Suppressor macrophage treated with lipopolysaccharide for 1 hour (primary cell): ENCODE measurements around the gene SMIM35.

Source experiments
- DNase-seq, 3 donors: peaks; one replicate each; pipeline ENCODE4 v3.0.0-alpha.2; 2020 to 2022

The SMIM35 gene

DNA sequence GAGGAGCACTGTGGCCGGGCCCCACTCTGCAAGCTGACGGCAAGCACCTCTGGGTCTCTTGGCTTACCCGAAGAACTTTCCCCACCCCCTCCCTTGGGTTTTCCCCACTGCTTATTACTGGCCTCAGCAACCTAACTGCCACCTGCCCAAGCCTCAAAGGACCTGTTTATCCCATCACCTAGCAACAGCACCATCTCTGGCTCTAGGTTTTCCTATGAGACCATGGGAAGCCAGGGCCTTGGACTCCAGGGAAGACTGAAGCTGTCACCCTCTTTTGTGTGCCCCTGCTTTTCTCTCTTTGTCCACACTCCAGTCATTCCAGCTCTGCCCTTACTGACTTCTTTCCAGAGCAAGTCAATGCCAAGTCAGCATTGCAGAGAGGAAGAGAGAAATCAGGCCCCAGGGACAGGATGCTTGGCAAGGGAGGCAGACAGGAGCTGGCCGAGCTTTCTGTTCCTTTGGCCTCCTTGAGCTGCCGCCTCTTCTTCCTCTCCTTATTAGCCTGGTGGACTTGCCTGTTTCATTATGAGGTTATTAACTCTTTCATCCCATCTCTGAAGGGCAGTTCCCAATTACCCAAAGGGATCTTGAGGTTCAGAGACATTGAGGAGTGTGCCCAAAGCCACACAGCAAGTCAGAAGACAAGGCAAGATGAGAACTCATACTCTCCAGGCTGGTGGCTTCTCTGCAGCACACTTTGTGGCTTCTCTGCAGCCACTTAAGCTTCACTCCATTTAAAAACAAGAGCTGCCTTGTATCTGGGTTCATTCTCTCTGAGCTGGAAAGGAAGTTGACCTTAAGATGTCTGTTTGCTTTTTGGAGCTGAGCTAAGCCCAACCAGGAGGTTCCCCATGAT is at the start of gene SMIM35:
SMIM35 (minus strand) TSS at position 51 of the 856 bp plus-strand sequence. CDS start 206 bp downstream, outside the sequence.
- no peak for DNase-seq

DNA sequence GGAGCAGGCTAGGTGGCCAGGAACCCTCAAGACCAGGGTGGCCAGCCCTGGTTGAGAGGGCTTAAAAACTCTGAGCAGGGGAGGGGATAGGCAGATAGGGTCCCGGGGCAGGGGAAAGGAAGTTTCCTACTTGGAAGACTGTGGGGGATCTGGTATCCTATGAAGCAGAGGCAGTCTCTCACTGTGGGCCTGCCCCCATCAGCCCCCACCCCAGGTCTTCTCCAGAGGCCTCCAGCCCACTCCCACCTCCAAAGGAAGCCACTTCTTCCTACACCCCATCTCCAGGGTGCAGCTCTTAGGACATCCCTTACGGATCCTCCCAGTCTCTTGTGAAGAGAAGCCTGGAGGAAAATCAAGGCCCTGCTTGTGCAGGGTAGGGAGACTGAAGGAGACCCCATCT is 49.6 kb upstream of the SMIM35 start:
- no peak for DNase-seq

DNA sequence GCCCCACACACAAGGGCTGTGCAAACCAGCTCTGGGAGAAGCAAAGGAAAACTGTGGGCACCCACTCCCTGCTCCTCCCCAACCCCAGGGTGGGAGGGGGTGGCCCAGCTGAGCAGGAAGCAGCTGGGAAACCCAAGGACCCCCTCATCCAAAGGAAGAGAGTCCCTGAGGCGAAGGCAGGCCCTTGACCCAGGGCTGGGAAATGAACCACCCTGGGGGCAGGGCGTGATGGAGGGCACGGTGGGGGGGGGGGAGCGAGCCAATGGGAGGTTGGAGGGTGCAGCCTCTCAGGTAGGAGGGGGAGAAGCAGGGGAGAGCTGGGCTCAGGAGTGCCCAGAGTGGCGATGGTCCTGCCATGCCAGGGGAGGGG is 49.0 kb upstream of the SMIM35 start:
- no peak for DNase-seq

DNA sequence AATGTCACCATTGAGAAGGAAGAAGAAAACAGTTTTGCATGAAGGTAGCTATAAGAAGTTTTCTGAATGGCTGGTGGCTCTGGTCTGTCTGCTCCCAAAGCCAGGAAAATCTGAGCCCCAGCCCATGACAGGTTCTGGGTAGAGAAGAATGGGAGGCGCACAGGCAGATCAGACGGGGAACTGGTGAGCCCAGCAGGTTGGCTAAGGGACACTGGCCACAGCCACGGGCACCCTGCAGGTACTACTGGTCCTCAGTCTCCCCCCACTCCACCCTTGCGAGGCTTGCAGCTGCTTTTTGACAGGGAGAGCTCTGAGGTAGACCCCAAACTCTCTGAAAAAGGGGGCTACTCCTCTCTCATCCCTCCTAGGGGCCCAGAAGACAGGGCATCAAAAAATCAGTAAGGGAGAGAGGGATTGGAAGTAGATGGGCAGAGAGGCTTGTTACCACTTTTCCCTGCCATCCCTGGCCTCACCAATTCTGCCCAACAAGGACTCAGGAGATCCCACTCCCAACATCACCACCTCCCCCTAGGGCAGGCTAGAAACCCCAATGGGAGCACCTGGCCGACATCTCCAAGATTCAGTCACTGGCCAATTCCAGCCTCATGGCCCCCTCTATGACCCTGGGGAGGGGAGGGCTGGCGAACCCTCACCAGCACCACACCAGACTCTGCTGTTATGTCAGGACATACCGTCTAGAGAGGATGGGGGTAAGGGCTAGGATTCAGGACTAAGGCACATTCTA is 48.5 kb upstream of the SMIM35 start:
- DNase-seq, result no peak

DNA sequence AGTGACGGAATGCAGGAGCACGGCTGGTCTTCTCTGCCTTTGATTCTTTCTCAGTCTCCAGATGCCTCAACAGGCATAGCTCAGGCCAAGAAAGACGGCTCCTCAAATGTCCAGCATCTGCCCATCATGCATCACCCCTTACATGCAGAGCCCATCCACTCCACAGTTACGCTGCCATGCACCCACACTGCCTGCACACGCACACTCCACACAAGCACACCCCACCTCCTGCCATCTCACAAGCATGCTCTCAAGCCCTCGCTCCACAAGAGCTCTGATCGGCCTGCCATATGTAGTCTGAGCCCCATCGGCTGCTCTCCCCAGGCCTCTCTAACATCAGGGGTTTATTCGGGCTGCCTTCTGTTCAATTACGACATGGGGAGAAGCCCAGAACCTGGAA is 47.1 kb upstream of the SMIM35 start:
- DNase-seq, result no peak

DNA sequence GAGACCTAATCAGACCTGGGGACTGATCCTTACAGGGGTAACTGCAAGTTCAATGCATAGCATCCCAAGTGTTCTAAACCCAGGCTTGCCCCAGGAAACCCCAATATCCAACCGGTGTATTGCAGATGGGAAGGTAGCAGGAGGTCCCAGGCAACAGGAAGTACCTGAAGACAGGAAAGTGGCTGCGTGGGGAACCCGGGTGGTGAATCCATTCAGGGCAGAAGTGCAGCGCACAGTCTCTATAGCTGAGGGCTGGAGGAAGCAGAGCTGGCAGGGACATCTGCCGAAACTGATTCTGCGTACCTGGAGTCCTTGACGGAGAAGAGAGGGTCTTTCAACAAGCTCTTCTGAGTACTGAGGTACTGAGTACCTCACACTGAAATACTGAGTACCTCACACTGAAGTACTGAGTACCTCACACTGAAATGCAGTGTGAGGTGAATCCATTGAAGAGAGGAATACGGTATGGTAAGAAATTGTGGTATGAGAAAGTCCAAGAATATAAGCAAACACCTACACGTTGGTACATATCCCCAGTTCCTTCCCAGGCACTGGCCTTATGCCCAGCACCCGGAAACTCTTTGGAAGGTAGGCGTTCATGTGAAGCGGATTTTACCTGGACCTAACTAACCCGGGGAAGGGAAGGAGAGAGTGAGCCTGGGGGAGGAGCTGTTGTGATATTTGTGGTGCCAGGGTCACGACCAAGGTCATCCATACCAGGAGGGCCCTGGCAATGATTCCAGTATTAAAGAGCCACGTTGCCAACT is 45.8 kb upstream of the SMIM35 start:
- no peak for DNase-seq

DNA sequence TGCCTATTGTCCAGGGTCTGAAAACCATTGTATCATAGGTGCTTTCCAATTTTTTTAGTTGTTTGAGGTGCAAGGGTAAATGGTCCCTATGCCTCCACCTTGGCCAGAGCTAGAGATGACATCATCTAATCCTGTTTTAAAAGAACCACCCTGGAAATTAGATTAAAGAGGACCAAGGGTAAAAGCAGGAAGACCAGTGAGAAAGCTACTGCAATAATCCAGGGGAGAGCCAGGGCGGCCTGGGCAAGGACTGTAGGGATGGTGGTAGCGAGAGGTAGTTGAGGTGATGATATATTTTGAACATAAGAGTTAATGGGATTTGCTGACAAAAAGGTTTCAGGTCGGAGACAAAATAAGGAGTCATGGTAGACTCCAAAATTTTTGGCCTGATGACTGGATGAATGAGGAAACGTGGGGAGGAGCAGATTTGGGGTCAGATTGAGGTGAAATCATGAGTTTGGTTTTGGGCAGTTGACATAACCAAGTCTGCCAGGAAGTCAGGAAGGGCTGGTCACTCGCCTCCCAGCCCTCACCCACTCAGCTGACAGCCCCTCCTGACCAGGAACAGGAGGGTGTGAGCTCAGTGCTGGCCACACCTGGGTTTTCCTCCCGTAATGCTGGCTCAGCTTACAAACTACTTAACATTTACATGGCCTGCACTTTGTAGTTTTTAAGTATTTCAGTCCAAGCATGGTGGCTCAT is 42.9 kb upstream of the SMIM35 start:
- DNase-seq, result peak; percentile 56 to 72 (median 66)

DNA sequence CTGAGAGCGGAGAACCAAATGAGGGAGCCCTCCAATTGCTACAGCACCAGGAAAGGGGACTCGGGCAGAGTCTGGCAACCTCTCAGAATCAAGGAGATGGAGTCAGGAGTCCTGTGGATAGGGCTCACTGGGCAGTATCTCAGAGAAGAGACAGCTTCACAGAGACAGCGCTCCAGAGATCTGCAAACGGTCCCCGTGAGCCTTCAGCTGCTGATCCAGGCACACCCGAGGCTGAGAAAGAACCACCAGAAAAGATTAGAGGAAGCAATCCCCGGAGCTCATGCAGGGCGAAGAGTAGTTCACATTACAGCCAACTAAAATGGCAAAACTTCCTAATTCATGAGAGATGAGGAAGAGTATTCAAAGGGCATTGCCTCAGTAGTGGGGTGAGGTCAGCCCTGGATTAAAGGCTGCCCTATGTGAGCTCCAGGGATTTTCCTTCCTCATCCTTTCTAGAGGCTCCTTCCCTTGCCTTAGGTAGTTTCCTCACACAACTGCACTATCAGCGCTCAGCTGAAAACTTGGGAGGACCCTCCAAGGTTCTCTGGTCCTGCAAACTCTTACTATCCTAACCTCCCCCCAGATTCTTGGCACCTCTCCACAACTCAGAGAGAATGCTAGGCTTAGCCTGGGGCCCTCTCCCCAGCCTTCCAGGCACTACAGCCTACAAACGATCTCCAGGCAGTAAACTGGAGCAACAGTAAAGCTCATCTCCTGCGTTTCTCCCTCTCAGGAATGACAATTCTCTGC is 42.1 kb upstream of the SMIM35 start:
- peak; percentile 79 to 87 (median 81) for DNase-seq

DNA sequence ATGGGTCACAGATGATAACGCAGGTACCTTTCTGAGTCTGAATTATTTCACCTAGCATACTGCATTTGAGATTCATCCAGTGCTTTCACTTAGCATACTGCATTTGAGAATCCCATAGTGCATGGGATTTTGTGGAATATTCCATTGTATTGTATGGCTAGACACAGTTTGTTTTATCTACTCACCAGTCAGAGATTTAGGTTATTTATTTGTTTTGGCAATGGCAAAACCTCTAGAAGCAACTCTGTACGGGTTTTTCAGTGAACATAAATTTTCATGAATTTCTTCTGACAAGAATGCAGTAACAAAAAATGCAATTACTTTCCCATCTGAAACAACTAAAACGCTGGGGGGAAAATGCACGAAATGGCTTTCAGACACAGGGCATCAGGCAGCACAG is 41.5 kb upstream of the SMIM35 start:
- DNase-seq, result no peak

DNA sequence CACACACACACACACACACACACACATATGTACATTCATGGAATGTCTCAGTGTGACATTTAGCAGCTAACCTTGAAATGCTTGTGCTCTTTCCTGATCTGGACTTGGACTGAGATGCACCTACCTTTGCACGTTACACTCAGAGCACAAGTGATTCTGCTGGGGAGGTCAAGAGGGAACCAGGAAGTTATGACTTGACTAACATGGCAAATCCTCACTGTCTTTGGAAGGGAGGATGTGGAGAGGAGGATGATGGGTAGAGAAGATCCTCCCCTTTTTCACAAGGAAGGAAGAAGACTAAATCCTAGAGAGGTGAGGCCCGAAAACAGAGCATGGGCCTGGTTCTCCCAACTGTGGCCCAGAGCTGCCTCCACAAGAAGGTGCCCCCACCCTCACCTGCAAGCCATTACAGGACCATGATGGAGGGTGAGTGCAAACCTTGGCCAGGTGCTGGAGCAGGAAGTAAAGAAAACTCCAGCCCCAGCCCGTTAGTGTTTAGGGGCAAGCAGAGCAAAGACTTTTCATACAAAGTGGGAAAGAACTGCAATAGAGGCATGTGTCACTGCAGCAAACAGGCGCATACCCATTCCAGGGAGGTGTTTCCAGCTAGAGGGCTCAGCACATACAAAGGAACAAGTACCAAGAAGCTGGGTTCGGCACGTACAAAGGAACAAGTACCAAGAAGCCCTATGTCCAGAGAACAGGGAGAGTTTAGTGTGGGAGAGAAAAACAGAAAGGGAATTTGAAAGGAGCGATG is 39.5 kb upstream of the SMIM35 start:
- DNase-seq, result no peak

DNA sequence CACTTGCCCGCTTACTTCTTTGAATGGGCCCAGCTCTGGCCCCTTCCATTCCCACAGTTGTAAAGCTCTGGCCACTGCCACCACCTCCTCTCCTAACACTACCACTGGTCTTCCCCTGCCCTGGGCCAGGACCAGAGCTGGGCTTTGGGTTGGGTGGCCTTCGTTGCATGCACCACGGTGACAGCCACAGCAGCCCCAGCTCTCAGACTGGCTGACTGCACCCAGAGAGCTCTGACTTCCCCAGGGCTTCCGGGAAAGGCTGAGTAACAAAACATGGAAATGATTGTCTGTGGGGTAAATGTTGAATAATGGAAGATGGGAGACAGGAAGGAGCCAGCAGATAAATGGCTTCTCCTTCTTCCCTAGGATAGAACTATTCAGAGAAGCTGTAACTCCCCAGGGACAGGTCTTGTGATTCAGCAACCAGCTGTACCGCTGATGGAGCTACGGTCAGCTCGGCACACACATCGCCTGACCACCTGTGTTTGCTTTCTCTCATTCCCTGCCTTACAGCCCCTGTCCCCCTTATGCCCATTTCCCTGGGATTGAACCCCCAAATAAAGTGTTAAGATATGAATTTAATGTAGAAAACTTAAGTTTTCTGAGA is 38.3 kb upstream of the SMIM35 start:
- DNase-seq, result no peak

DNA sequence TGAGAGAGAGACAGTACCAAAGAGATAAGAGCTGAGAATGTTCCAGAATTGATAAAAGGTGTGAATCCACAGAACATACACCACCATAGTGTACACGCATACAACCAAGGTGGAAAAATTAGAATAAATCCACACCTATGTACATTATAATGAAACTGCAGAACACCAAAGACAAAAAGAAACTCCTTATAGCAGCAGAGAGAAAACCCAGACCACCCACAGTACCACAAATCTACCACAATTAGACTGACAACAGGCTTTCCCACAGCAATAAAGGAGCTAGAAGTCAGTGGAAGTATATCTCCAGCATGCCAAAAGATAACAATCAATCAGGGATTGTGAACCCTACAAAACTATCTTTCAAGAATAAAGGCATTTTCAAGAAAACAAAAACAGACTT is 34.0 kb upstream of the SMIM35 start:
- DNase-seq, result no peak

DNA sequence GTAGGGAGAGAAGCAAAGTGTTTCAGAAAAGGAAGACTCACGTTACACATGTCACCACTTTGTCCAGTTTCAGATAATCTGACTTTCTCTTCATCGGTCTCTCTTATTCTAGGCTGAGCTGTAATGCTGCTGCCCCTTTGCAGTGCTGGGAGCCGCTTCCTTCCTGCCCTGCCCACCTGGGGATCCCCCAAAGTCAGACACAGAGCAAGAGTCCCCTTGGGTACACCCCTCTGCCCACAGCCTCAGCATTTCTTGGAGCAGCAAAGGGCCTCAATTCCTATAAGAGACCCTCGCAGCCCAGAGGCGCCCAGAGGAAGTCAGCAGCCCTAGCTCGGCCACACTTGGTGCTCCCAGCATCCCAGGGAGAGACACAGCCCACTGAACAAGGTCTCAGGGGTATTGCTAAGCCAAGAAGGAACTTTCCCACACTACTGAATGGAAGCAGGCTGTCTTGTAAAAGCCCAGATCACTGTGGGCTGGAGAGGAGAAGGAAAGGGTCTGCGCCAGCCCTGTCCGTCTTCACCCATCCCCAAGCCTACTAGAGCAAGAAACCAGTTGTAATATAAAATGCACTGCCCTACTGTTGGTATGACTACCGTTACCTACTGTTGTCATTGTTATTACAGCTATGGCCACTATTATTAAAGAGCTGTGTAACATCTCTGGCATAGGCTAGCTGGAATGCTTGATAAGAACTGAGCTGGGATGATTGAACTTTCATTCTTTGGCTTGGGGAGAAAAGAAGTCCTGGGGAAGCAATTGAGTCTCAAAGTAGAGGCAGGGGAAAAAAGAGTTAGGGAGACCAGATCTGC is 31.2 kb upstream of the SMIM35 start:
- no peak for DNase-seq

DNA sequence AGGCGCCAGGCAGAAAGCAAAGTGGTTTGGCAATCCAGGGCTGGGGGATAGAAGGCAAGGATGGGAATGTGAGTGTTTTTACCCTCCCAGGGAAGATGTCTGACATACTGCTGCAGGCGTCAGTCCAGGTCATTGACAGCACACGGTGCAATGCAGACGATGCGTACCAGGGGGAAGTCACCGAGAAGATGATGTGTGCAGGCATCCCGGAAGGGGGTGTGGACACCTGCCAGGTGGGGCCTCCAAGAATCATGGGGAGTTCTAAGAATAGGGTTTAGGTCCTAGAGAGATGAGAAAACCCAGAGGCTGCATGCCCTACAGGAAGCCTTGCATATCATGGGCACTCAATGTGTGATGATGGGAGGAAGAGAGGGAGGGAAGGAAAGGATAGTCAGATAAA is 28.3 kb upstream of the SMIM35 start:
- DNase-seq, result no peak

DNA sequence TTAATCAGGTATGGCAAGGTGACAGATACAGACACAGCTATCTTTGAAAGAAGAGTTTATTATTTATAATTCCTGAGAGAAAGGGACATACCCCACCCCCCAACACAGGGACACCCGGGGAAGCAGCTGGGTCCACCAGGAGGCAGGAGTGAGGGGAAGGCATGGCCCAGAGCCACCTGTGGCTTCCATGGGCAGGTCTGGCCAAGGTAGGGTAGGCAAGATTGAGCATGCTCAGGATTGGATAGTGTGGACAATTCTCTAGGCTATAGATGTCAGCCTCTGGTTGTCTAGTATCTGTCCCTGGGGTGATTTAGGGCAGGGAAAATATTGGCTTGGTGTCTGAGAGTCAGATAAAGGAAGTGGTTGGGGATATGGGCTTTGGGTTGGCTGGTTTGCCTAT is 27.5 kb upstream of the SMIM35 start:
- no peak for DNase-seq

DNA sequence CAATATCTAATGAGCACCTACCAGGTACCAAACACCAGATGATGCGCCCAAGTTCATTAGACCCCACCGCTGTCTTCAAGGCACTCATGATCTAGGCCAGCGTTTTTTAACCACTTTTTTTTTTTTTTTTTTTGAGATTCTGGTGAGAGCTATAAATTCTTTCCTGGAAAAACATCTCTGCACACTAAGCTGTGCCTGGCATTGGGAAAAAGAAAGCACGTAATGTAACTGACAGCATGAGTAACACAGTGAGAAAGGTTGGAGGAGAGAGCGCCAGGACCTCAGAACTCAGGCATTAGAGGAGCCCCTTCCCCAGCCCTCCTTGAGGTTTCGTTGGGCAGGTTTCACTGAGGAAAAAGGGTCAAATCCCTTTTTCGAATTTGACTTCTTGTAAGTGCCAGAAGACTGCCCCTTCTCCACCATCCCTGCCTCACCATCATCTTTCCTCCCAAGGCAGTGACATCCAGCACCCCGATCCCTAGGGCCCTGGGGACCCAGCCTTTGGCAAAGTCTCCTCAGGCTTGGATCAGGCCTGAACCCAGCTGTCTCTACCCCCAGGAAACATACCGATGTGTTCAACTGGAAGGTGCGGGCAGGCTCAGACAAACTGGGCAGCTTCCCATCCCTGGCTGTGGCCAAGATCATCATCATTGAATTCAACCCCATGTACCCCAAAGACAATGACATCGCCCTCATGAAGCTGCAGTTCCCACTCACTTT is 26.1 kb upstream of the SMIM35 start:
- DNase-seq, result no peak

DNA sequence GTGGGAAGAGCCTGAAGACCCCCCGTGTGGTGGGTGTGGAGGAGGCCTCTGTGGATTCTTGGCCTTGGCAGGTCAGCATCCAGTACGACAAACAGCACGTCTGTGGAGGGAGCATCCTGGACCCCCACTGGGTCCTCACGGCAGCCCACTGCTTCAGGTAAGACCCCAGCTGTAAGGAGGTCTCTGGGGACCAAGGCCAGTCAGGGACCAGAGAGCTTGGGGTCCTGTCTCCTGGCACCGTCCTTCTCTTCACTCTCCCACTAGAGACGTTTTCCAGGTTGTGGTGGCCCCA is 24.9 kb upstream of the SMIM35 start:
- DNase-seq, result no peak

DNA sequence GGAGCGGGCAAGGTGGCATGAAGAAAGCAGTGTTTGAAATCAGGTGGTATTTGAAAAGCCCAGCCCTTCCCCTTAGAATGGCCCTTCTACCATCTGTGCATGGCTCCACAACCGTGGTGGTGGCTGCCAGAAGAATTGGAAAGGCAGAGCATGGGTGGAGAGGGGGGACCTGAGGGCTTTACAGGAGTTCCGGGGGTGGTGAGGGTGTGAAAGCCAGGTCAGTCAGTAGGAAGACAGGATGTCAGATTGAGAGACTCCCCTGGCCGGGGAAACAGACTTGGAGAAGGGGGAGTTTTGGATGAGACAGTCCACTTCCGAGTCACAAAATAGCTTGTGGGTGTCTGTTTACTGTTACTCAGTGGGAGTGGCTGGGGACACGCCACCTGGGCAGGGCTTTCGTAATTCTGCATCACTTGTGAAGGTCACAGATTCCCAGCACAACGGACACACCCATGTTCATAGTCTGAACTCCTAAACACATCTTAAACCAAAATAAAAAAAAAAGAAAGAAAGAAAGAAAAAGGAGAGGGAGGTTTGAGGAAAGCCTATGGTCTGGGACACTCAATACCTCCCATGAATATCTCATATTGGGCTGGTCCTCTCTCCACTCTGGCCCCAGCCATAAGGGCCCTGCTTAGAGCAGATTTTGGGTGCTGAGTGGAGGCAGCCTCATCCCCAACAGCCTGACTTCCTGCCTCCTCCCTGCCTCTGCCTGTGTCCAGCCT is 24.4 kb upstream of the SMIM35 start:
- peak; percentile 22 to 36 (median 25) for DNase-seq

DNA sequence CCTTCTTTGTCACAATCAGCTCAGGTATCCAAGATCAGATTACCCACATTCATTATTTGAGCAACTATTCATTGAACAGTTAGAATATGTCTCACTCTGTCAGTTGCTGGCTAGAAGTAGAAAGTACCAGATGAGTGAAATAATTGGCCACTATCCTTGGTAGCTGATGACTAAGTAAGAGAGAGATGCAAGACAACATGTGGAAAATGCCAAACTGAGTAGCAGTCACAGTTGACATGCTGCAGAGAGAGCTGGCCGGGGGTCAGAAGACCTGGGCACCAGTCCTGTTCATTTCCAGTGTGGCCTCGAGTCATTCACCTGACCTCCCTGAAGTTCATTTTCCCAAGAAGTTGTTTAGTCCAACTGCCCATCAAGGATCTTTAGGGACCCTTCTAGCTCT is 22.5 kb upstream of the SMIM35 start:
- no peak for DNase-seq
